Measurements from ENCODE around the gene SERPINA4.

GRCh38 chr14:94545131-94545841 lies 16.0 kb upstream of the SERPINA4 start:
- no peak for TF ChIP-seq POLR2A (IDR thresholded peaks at IDR 0.05)
- TF ChIP-seq POLR2AphosphoS5 (IDR thresholded peaks at IDR 0.05) = no peak
- TF ChIP-seq, protein P1, sequence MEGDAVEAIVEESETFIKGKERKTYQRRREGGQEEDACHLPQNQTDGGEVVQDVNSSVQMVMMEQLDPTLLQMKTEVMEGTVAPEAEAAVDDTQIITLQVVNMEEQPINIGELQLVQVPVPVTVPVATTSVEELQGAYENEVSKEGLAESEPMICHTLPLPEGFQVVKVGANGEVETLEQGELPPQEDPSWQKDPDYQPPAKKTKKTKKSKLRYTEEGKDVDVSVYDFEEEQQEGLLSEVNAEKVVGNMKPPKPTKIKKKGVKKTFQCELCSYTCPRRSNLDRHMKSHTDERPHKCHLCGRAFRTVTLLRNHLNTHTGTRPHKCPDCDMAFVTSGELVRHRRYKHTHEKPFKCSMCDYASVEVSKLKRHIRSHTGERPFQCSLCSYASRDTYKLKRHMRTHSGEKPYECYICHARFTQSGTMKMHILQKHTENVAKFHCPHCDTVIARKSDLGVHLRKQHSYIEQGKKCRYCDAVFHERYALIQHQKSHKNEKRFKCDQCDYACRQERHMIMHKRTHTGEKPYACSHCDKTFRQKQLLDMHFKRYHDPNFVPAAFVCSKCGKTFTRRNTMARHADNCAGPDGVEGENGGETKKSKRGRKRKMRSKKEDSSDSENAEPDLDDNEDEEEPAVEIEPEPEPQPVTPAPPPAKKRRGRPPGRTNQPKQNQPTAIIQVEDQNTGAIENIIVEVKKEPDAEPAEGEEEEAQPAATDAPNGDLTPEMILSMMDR (IDR thresholded peaks at IDR 0.05) = no peak

Measured in suprapubic skin (tissue), 4 donors.